ENCODE data around the gene SCN4B. TPM values are rescaled to one million over a fixed set of nuclear protein-coding genes. Genes with fewer than 3 reads are reported as not detected.

Gene SCN4B
- total and polyA plus RNA-seq, 9 donors: 2.4 to 5.1 (median 4.0) TPM

DNA sequence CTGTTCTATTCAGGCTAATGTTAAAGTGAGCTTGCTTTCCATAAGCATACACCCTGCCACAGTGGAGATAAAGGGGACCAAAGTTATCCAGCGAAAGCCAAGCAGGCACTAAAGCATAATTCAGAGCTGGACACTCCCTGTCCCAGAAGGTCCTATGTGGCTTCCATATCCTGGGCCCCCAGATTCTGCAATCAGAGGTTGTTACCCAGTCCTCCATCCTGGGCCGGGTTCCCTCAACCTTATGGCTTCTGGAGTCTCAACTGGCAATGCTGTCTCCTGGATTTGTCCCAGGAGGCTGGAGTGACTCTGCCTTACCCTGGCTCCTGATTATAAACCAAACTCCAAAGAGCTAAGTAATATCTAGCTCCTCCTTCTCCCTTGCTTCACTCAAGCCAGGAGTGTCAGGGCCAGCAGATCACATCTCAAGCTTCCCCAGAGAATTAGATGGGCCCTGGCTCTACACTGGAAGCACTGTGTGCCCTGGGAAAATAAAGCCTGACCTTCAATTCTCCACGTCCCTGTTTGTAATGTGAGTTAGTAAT lies 51.9 kb downstream of the SCN4B start:
- no peaks in the 10 kb centered on the region for H3K9me3 ChIP-seq (replicated peaks; ENCODE audit: control insufficient read depth, low read depth, low read length)
- H3K4me1 ChIP-seq (ENCODE audit: control insufficient read depth, insufficient read depth, low read length): no peaks in the 10 kb centered on the region
- no peak for DNase-seq
- H3K4me3 ChIP-seq (ENCODE audit: low read length): no peak overlapping the region
- H3K27me3 ChIP-seq (ENCODE audit: control insufficient read depth, insufficient read depth, low read length): peaks cover 13% of the 10 kb centered on the region
- H3K27ac ChIP-seq (ENCODE audit: low read length): no peak overlapping the region
- no peaks in the 10 kb centered on the region for H3K36me3 ChIP-seq (ENCODE audit: control insufficient read depth, insufficient read depth, low read length)
- 78% methylated on average over 2 of the region's 3 CpGs for WGBS (ENCODE audit: insufficient coverage)

DNA sequence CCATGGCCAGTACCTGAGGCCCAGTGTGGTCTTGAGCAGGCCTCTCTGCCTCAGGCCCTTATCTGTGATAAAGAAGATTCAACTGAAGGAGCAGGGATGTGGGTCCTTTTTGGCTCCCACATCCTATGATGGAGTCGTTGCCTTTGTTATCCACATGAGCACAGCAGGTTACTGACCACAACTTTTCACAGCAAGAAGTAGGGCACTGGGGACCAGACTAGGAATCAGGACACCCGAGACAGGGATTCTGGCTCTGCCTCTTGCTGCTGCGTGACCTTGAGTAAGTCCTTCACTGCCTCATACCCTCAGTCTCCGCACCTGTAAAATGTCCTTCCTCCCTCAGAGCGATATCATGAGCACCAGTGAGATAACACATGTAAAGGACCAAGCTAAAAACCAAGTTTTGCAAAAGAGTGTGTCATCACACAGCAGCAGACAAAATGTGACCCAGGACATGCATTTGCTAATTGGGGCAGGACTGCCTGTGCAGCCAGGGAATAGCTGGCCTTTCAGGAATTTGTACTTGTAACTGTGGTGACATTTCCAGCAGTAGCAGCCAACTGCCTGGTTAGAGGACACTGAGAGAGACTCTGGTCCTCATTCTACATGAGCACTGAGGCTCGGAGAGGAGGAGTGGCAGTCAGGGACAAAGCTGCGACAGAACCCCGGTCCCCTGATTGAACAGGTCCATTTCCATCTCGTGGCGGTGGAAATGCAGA lies 52.6 kb downstream of the SCN4B start:
- Histone ChIP-seq H3K9me3 (replicated peaks; ENCODE audit: control insufficient read depth, low read depth, low read length) (no peaks in the 10 kb centered on the region), H3K4me3 (ENCODE audit: low read length) (no peak overlapping the region), H3K27ac (ENCODE audit: low read length) (no peak overlapping the region), H3K27me3 (ENCODE audit: control insufficient read depth, insufficient read depth, low read length) (peaks cover 13% of the 10 kb centered on the region), H3K4me1 (ENCODE audit: control insufficient read depth, insufficient read depth, low read length) (no peaks in the 10 kb centered on the region), H3K36me3 (ENCODE audit: control insufficient read depth, insufficient read depth, low read length) (no peaks in the 10 kb centered on the region)
- no peak for DNase-seq
- WGBS (ENCODE audit: insufficient coverage): 76% methylated on average over 7 of the region's 10 CpGs

DNA sequence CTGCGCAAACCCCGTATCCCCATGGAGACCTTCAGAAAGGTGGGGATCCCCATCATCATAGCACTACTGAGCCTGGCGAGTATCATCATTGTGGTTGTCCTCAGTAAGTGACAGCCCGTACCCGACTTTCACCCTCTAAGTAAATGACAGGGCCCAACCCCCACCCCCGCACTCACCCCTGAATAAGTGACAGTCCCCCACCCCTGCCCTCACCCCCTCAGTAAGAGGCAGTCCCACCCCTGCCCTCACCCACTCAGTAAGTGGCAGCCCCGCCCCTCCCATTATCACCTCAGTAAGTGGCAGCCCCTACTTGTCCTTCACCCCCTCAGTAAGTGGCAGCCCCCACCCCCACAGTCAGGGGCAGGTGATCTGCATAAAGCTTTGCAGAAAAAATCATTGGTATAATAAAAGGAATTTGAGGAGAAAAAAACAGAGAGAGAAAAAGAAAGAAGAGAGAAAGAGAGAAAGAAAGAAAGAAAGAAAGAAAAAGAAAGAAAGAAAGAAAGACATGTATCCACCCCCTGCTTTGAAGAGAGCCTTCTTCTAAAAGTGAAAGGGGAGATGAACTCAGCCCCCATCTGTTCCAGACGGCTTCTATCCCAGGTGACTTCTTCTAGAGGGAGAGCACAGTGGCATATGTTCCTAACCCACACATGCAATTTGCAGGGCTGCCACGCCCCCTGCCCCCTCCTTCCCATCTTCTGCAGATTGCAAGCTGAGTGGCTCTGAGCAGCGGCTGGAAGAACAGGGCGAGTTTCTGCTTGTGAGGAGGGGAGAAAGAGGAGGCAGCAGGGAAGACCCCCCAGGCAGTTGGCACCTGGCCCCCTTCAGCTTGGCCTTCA lies 53.4 kb downstream of the SCN4B start:
- peaks cover 13% of the 10 kb centered on the region for H3K27me3 ChIP-seq (ENCODE audit: control insufficient read depth, insufficient read depth, low read length)
- DNase-seq: no peak
- no peaks in the 10 kb centered on the region for H3K36me3 ChIP-seq (ENCODE audit: control insufficient read depth, insufficient read depth, low read length)
- 50% methylated on average over 6 of the region's 11 CpGs for WGBS (ENCODE audit: insufficient coverage)
- no peaks in the 10 kb centered on the region for H3K4me1 ChIP-seq (ENCODE audit: control insufficient read depth, insufficient read depth, low read length)
- H3K27ac ChIP-seq (ENCODE audit: low read length): no peak overlapping the region
- no peak overlapping the region for H3K4me3 ChIP-seq (ENCODE audit: low read length)
- H3K9me3 ChIP-seq (replicated peaks; ENCODE audit: control insufficient read depth, low read depth, low read length): no peaks in the 10 kb centered on the region

- 20% methylated on average over 1 of the region's 1 CpG for WGBS (ENCODE audit: insufficient coverage)
- Histone ChIP-seq H3K9me3 (replicated peaks; ENCODE audit: control insufficient read depth, low read depth, low read length) (no peaks in the 10 kb centered on the region), H3K4me3 (ENCODE audit: low read length) (no peak overlapping the region), H3K27ac (ENCODE audit: low read length) (no peak overlapping the region), H3K36me3 (ENCODE audit: control insufficient read depth, insufficient read depth, low read length) (no peaks in the 10 kb centered on the region), H3K4me1 (ENCODE audit: control insufficient read depth, insufficient read depth, low read length) (no peaks in the 10 kb centered on the region), H3K27me3 (ENCODE audit: control insufficient read depth, insufficient read depth, low read length) (peaks cover 19% of the 10 kb centered on the region)
- no peak for DNase-seq
Observed at GRCh38 chr11:118095967-118096367, 56.7 kb downstream of the SCN4B start.

GRCh38 chr11:118095493-118095892 lies 57.1 kb downstream of the SCN4B start:
- WGBS (ENCODE audit: insufficient coverage): 35% methylated on average over 4 of the region's 4 CpGs
- Histone ChIP-seq H3K4me3 (ENCODE audit: low read length) (no peak overlapping the region), H3K36me3 (ENCODE audit: control insufficient read depth, insufficient read depth, low read length) (no peaks in the 10 kb centered on the region), H3K4me1 (ENCODE audit: control insufficient read depth, insufficient read depth, low read length) (no peaks in the 10 kb centered on the region), H3K9me3 (replicated peaks; ENCODE audit: control insufficient read depth, low read depth, low read length) (no peaks in the 10 kb centered on the region), H3K27ac (ENCODE audit: low read length) (no peak overlapping the region), H3K27me3 (ENCODE audit: control insufficient read depth, insufficient read depth, low read length) (peaks cover 18% of the 10 kb centered on the region)
- no peak for DNase-seq

- Histone ChIP-seq H3K36me3 (ENCODE audit: control insufficient read depth, insufficient read depth, low read length) (no peaks in the 10 kb centered on the region), H3K27me3 (ENCODE audit: control insufficient read depth, insufficient read depth, low read length) (peaks cover 15% of the 10 kb centered on the region), H3K27ac (ENCODE audit: low read length) (no peak overlapping the region), H3K4me1 (ENCODE audit: control insufficient read depth, insufficient read depth, low read length) (no peaks in the 10 kb centered on the region), H3K4me3 (ENCODE audit: low read length) (no peak overlapping the region), H3K9me3 (replicated peaks; ENCODE audit: control insufficient read depth, low read depth, low read length) (no peaks in the 10 kb centered on the region)
- 60% methylated on average over 6 of the region's 8 CpGs for WGBS (ENCODE audit: insufficient coverage)
- DNase-seq: no peak
Observed at GRCh38 chr11:118092907-118093571, 59.6 kb downstream of the SCN4B start.

DNA sequence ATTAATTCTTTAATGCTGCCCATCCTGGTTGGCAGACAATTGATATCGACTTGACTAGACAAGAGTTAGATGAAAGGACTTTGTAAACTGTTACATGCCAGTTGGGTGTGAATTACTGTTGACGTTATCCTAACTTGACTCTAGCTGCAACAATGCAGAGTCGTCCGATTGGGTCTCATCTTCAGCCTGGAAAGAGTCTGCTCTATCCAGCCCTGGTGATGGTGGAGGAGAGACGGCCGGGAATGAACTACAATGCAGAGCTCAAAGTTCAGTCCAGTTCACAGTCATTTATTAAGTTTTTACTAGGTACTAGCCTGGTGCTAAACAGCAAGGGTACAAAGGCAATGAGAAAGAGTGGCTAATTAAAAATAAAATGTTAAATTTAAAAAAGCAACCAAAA lies 60.9 kb downstream of the SCN4B start:
- peaks cover 15% of the 10 kb centered on the region for H3K27me3 ChIP-seq (ENCODE audit: control insufficient read depth, insufficient read depth, low read length)
- no peak overlapping the region for H3K27ac ChIP-seq (ENCODE audit: low read length)

GRCh38 chr11:118090545-118091162 lies 62.0 kb downstream of the SCN4B start:
- no peaks in the 10 kb centered on the region for H3K9me3 ChIP-seq (replicated peaks; ENCODE audit: control insufficient read depth, low read depth, low read length)
- H3K27me3 ChIP-seq (ENCODE audit: control insufficient read depth, insufficient read depth, low read length): peaks cover 18% of the 10 kb centered on the region
- H3K4me1 ChIP-seq (ENCODE audit: control insufficient read depth, insufficient read depth, low read length): peaks cover 7% of the 10 kb centered on the region
- no peak for DNase-seq
- no peak overlapping the region for H3K4me3 ChIP-seq (ENCODE audit: low read length)
- WGBS (ENCODE audit: insufficient coverage): 71% methylated on average over 1 of the region's 7 CpGs
- H3K27ac ChIP-seq (ENCODE audit: low read length): no peak overlapping the region
- H3K36me3 ChIP-seq (ENCODE audit: control insufficient read depth, insufficient read depth, low read length): no peaks in the 10 kb centered on the region

More for the DNA sequence above, 60.9 kb downstream of the SCN4B start:
- Histone ChIP-seq H3K9me3 (replicated peaks; ENCODE audit: control insufficient read depth, low read depth, low read length) (no peaks in the 10 kb centered on the region), H3K4me1 (ENCODE audit: control insufficient read depth, insufficient read depth, low read length) (peaks cover 6% of the 10 kb centered on the region), H3K4me3 (ENCODE audit: low read length) (no peak overlapping the region), H3K36me3 (ENCODE audit: control insufficient read depth, insufficient read depth, low read length) (no peaks in the 10 kb centered on the region)
- 12% methylated on average over 3 of the region's 6 CpGs for WGBS (ENCODE audit: insufficient coverage)
- DNase-seq: no peak

GRCh38 chr11:118088531-118088930 lies 64.1 kb downstream of the SCN4B start:
- WGBS (ENCODE audit: insufficient coverage): 66% methylated on average over 3 of the region's 4 CpGs
- no peaks in the 10 kb centered on the region for H3K9me3 ChIP-seq (replicated peaks; ENCODE audit: control insufficient read depth, low read depth, low read length)
- DNase-seq: peak; percentile 74
- H3K27me3 ChIP-seq (ENCODE audit: control insufficient read depth, insufficient read depth, low read length): peaks cover 21% of the 10 kb centered on the region
- H3K27ac ChIP-seq (ENCODE audit: low read length): peak overlapping the region; percentile 35
- peaks cover 15% of the 10 kb centered on the region for H3K4me1 ChIP-seq (ENCODE audit: control insufficient read depth, insufficient read depth, low read length)
- H3K36me3 ChIP-seq (ENCODE audit: control insufficient read depth, insufficient read depth, low read length): no peaks in the 10 kb centered on the region
- no peak overlapping the region for H3K4me3 ChIP-seq (ENCODE audit: low read length)
